Inferior parietal cortex (tissue), 1 donor: ENCODE measurements around the gene DKK1.

Experiments
- DNase-seq: peaks from one replicate; pipeline ENCODE4 v3.0.0-alpha.2; 2016; ENCODE audit errors: extremely low spot score

Gene DKK1, protein sequence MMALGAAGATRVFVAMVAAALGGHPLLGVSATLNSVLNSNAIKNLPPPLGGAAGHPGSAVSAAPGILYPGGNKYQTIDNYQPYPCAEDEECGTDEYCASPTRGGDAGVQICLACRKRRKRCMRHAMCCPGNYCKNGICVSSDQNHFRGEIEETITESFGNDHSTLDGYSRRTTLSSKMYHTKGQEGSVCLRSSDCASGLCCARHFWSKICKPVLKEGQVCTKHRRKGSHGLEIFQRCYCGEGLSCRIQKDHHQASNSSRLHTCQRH

GRCh38 chr10:52313933-52314821 is at the start of gene DKK1:
TSS of gene DKK1 (plus strand) at chr10:52314281. CDS start at chr10:52314435, 154 bp downstream.
- DNase-seq: peak; percentile 40

DNA sequence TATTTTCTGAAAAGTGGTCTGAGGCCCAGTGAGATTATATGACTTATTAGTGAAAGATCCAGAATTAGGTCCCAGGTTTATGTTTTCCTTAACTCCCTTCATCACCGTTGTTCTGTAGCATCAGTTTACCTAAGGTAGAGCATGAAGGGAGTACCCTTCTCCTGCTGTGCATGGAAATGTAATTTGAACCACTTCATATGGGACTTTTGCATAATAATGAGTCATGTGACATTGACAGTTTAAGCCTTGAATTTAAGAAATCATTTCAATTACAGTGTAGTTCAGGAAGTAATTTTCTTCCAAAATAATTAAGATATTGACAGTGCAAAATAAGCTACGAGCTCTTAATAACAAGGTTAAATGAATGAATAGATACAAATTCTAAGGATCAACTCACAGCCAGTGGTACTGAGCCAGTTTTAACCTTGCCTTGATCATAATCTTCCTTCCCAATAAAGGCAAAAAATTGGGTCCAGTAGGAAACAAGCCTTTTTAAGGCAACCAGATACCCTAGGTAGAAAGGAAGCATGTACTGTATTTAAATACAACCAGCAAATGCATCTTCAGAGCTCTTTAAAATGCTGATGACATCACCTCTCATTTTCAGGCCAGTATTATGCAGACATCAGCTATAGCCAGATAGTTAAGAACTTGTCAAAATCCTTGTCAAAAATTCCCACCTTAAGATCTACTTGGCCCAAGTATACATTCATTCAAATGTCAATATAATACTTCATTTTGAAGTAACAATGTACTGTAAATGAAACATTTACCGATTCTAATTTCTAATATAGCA is 48.8 kb upstream of the DKK1 start:
- no peak for DNase-seq

GRCh38 chr10:52266858-52267257 is 47.2 kb upstream of the DKK1 start:
- DNase-seq: no peak

DNA sequence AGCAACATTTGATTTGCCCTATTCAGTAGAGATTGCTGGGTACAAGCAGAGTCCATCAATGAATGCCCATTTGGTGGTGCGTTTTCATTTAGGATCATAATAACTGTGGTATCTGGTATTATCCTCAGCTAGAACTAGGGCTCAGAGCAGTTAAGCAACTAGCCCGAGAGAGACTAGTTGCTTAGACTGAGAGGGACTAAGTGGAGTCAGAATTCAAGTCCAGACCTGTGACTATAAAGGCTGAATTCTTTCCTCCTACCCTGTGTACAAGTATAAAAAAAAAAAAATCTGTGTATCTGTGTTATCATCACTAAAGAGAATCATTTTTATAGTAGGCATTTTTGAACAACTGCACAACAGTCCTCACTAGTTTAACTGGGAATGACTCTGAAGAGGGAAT is 45.3 kb upstream of the DKK1 start:
- DNase-seq: no peak

DNA sequence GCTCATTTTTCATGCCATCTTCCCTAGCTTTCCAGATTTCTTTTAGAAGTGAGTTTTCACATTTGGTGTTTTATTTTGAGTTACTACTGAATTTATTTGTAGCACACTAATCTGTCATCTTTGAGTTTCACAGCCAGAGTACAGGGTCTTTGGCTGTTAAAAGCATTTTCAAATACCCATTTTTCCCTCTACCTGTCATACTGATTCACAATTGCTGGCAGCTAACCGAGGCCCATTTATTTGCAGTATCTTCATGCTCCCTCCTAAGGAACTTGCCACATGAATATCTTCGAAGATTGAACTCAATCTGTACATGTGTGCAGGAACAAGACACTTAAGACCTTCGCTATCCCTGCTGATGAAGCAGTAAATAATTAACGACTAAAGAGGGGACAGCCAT is 44.8 kb upstream of the DKK1 start:
- DNase-seq: no peak

DNA sequence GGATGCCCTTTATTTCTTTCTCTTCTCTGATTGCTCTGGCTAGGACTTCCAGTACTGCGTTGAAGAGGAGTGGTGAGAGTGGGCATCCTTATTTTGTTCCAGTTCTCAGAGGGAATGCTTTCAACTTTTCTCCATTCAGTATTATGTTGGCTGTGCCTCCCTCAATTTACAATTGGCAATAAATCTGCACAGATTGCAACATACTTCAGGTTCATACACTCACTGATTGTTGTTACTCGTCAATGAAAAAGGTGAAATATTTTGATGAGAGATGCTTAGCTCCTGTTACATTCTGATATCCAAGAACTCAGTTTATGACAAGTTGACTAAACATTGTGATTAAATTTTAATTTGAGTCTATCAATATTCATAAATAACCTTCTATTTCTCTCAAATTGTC is 37.9 kb upstream of the DKK1 start:
- DNase-seq: no peak

DNA sequence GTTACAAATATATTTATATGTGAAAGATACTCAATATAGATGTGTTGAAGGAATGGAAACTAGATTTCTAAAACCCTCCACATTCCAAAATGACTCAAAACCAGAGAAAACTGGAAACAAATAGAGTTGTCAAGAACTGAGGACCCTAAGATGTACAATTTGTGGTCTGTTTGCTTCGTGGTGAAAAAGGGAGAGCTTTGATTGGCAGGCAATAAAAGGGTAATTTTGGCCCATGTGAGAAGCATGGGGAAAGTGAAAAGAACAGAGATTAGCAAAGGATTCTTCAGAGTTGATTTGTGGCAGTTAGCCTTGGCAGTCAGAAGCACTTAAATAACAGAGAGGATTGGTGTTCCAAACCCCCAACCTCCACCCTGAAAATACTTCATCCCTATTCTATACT is 37.1 kb upstream of the DKK1 start:
- DNase-seq: no peak

DNA sequence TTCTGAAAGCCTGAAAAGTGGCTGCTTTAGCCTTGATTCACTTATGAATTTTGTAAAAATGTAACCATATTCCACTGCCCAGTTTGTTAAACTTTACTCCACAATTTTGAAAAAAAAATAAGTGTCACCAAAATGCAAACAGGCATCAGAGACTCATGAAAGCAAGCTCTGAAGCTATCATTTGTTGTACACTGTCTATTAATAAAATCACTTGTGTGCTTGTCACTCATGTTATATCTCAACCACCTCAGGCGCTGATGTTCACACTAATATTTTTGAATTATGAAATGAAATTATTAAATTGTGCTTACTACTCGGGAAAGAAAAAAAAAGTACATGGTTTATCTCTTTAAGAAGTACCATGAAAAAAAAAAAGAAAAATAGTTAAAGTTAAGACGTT is 34.5 kb upstream of the DKK1 start:
- no peak for DNase-seq

GRCh38 chr10:52280051-52280450 is 34.0 kb upstream of the DKK1 start:
- DNase-seq: no peak

DNA sequence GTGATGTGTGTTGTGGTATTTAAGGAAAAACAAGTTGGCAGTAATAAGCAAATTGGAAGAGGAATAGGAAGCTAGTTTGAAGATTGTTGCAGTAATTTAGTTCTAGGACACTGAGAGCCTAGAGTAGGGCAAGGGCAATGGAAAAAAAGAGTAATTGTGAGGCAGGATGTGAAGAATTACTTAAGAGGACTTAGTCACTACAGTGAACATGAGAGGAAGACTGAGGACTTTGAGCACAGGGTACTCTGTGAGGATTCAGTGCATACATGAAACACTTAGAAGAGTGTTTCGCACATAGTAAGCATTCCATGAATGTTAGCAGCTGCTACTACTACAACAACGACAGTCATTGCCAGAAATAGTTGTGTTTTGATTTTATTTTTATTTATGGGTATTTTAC is 30.9 kb upstream of the DKK1 start:
- no peak for DNase-seq

DNA sequence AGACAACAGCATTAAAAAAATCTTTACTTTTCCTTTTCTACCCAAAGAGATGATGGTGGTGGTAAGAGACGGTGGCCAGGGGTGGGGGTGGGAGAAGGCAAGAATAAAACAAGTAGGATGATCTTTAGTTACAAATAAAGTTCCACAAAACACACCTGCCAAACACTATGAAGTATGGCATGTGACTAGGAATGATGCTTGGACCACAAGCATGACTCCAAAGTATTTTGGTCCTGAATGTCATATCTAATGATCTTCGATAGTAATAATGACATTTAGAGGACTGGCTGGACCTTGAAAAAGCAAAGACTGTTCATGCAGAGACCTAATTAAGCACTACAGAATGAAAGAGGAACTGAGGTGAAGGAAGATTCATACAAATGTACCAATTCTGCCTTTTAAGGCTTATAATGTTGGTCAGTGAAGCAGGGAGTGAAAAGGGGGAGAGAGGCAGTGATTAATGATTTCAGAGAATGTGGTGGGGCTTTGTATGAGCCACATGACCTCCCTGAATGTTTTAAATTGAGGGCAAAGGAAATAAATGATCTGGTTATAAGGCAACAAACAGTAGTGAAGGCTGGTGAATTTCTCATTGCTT is 29.6 kb upstream of the DKK1 start:
- DNase-seq: no peak

GRCh38 chr10:52287866-52288265 is 26.2 kb upstream of the DKK1 start:
- DNase-seq: no peak

DNA sequence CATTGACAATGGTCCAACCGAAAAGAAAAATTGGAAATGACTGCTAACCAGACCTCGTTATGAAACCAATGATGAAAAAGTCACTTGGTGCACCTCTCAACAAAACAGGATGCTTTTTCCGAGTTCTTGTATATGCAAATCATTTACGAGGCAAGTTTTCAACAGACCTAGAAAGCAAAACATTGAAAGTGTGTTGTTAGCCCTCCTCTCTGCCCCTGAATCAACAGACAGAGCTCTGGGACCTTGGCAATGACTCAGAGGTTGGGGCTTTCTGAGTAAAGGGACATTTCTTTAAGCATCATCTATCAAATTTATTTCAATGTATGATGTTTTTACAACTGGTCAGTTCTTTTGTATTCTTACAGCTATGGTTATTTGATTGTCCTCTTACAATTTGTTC is 16.3 kb upstream of the DKK1 start:
- DNase-seq: no peak

GRCh38 chr10:52300599-52301277 is 13.3 kb upstream of the DKK1 start:
- DNase-seq: no peak

DNA sequence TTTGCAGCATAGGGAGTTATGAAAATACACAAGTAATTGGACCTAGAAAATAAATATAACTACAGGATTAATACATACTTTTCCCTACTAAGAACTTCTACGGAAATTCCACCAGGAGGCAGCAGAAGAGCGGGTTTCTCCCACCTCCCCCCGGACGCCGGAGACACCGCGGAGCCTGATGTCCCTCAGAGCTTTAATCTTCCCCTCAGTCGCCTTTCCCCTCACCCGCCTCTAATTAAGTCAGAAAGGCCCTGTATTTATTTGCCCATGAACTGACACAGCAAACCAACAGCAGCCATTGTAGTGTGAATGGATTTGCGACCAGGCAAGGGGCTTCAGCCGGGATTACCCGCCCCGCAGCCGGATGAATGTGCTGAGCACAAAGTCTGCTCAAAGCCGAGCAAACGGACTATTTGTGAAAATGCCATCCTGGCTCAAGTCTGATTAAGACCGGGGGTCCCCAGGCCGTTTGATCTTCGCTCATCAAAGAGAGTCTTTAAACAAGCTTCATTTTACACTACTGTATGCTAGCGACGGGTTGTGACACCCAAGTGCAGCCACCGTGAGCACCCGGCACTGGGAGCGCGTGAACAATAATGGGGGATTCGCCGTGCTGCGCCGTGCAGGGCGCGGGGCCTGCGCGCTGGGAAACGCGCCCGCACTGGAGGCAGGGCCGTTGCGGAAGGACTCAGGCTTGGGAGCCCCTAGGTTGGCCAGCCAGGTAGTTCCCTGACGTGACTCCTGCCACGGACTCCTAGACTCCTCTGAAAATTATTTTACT is 5.6 kb upstream of the DKK1 start:
- DNase-seq: peak; percentile 73

- DNase-seq: no peak
Measured at GRCh38 chr10:52312942-52313255, 1.2 kb upstream of the DKK1 start.

- no peak for DNase-seq
Measured at GRCh38 chr10:52313256-52313932, 687 bp upstream of the DKK1 start.

- DNase-seq: no peak
Measured at GRCh38 chr10:52314822-52315552, 906 bp downstream of the DKK1 start.

GRCh38 chr10:52316001-52316400 is 1.9 kb downstream of the DKK1 start:
- no peak for DNase-seq

GRCh38 chr10:52316500-52316899 is 2.4 kb downstream of the DKK1 start:
- no peak for DNase-seq
